ENCODE results near the gene ATP6V1G3. TPM values are rescaled to one million over a fixed set of nuclear protein-coding genes. Genes with fewer than 3 reads are reported as not detected.

Gene ATP6V1G3
- total RNA-seq, 2 donors from 2014 or later = not detected

DNA sequence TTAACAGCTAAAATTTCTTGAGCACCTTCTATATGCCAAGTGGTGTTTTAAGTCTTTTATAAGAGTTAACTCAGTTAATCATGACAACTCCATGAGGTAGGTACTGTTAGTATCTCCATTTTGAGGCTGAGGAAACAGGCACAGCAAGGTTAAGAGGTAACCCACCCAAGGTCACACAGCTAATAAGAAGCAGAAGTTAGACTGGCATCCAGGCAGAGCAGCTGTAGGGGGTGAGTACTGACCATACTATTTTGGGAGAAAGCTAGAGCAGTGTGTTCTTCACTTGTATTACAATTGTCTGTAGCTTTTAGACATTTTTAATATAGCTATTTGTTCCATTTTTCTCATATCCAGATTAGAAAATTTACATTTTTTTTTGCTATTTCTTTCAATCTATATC lies 4.8 kb downstream of the ATP6V1G3 start:
- Histone ChIP-seq H3K36me3 (no peaks in the 10 kb centered on the region), H3K27ac (no peak overlapping the region), H3K9me3 (no peaks in the 10 kb centered on the region), H3K4me3 (no peak overlapping the region), H3K4me1 (replicated peaks) (no peaks in the 10 kb centered on the region), H3K27me3 (replicated peaks; ENCODE audit: insufficient read depth) (no peaks in the 10 kb centered on the region)
- no peak for DNase-seq (ENCODE audit: low spot score)
- TF ChIP-seq, protein P1, sequence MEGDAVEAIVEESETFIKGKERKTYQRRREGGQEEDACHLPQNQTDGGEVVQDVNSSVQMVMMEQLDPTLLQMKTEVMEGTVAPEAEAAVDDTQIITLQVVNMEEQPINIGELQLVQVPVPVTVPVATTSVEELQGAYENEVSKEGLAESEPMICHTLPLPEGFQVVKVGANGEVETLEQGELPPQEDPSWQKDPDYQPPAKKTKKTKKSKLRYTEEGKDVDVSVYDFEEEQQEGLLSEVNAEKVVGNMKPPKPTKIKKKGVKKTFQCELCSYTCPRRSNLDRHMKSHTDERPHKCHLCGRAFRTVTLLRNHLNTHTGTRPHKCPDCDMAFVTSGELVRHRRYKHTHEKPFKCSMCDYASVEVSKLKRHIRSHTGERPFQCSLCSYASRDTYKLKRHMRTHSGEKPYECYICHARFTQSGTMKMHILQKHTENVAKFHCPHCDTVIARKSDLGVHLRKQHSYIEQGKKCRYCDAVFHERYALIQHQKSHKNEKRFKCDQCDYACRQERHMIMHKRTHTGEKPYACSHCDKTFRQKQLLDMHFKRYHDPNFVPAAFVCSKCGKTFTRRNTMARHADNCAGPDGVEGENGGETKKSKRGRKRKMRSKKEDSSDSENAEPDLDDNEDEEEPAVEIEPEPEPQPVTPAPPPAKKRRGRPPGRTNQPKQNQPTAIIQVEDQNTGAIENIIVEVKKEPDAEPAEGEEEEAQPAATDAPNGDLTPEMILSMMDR (IDR thresholded peaks at IDR 0.05) = no peak
- no peak for TF ChIP-seq POLR2AphosphoS5 (IDR thresholded peaks at IDR 0.05)
- TF ChIP-seq POLR2A (IDR thresholded peaks at IDR 0.05) = no peak
- intact Hi-C loops (cut with DNase I) = no loop called here

DNA sequence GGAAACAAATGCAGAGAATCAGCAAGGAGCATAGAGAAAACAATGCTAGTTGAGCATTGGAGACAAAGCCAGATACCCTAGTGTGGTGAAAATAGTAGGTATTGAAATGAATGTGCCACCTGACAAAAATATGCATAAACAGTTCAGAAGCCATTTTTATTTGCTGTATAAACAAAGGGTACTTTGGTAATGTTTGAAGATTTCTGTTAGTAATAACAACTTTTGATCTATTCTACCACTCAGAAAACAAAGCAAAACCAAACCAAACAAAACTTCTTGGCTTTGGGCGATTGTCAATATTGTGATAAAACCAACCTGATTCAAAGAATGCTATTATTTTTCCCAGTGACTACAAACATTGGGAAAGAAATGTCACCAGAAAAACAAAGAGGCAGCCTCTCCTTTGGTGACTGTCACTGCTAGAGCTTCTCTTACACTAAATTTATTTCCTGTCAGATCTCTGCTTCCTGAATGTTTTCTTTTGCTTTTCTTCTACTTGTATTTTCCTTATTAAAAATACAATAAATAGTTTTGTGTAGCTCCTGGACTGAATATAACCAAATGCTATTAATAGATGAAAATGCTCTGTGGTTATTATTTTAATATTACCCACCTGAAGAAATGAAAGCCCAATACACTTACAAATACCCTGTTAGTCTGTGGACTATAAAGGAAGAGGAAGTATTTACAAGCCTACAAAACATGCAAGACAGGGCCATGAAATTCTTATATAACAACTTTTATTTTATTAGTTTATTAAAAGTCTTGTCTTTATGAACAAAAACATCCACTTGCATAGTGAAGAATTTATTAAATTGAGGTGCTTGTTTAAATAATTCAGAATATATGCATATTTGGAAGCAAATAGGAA lies 5.7 kb downstream of the ATP6V1G3 start:
- no peaks in the 10 kb centered on the region for H3K36me3 ChIP-seq
- no peak for TF ChIP-seq POLR2A (IDR thresholded peaks at IDR 0.05)
- TF ChIP-seq, protein P1 (IDR thresholded peaks at IDR 0.05) = no peak
- TF ChIP-seq POLR2AphosphoS5 (IDR thresholded peaks at IDR 0.05) = no peak
- no peak overlapping the region for H3K4me3 ChIP-seq
- H3K9me3 ChIP-seq = no peaks in the 10 kb centered on the region
- no peaks in the 10 kb centered on the region for H3K4me1 ChIP-seq (replicated peaks)
- no peak overlapping the region for H3K27ac ChIP-seq
- H3K27me3 ChIP-seq (replicated peaks; ENCODE audit: insufficient read depth) = no peaks in the 10 kb centered on the region
- no peak for DNase-seq (ENCODE audit: low spot score)
- intact Hi-C loops (cut with DNase I) = no loop called here
- 36% methylated on average over 1 of the region's 1 CpG for WGBS

DNA sequence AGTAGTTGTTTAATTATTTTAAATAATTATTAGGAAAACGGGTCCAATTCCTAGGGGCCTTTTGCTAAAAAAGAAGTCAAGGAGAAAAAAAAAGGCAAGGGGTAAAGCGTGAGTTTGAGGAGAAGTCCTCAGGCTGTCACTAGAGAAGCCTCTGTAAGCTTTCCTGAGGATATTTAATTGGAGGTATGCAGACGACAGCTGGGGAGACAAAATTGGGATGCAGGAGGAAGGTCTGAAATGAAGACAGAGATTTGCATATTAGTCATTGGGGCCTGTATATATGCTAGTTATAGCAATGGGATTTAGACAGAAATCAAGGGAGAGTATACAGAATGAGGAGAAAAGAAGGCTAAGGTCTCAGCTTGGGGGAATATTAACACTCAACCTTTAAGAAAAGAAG lies 8.6 kb downstream of the ATP6V1G3 start:
- Histone ChIP-seq H3K27me3 (replicated peaks; ENCODE audit: insufficient read depth) (no peaks in the 10 kb centered on the region), H3K27ac (no peak overlapping the region), H3K4me1 (replicated peaks) (no peaks in the 10 kb centered on the region), H3K36me3 (no peaks in the 10 kb centered on the region), H3K9me3 (no peaks in the 10 kb centered on the region), H3K4me3 (no peak overlapping the region)
- TF ChIP-seq, protein P1 (IDR thresholded peaks at IDR 0.05) = no peak
- TF ChIP-seq POLR2AphosphoS5 (IDR thresholded peaks at IDR 0.05) (no peak), POLR2A (IDR thresholded peaks at IDR 0.05) (no peak)
- 81% methylated on average over 3 of the region's 3 CpGs for WGBS
- intact Hi-C loops (cut with DNase I) = no loop called here
- DNase-seq (ENCODE audit: low spot score) = no peak

DNA sequence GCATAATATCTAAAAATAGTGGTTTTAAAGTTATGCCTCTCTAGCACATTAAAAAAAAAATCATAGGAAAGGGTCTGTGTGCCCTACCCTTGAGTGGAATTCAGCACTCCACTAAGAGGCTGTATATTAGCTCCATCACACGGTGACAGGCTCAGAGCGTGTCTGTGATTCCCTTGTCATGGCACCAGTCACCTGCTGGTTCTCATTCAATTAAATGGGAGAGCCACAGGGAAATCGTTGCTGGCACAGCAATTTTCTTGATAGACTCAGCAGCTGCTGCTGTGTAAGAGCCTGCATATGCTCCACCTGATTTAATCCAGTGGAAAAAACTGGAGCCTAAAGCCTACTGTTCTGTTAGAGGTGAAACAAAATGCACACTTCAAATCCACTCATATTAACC lies 9.5 kb downstream of the ATP6V1G3 start:
- no peaks in the 10 kb centered on the region for H3K27me3 ChIP-seq (replicated peaks; ENCODE audit: insufficient read depth)
- no peak overlapping the region for H3K4me3 ChIP-seq
- intact Hi-C loops (cut with DNase I) = no loop called here
- H3K36me3 ChIP-seq = no peaks in the 10 kb centered on the region
- no peaks in the 10 kb centered on the region for H3K9me3 ChIP-seq
- TF ChIP-seq POLR2A (IDR thresholded peaks at IDR 0.05) = no peak
- no peak for TF ChIP-seq POLR2AphosphoS5 (IDR thresholded peaks at IDR 0.05)
- TF ChIP-seq, protein P1 (IDR thresholded peaks at IDR 0.05) = no peak
- no peaks in the 10 kb centered on the region for H3K4me1 ChIP-seq (replicated peaks)
- WGBS = 72% methylated on average over 3 of the region's 3 CpGs
- H3K27ac ChIP-seq = no peak overlapping the region
- no peak for DNase-seq (ENCODE audit: low spot score)

DNA sequence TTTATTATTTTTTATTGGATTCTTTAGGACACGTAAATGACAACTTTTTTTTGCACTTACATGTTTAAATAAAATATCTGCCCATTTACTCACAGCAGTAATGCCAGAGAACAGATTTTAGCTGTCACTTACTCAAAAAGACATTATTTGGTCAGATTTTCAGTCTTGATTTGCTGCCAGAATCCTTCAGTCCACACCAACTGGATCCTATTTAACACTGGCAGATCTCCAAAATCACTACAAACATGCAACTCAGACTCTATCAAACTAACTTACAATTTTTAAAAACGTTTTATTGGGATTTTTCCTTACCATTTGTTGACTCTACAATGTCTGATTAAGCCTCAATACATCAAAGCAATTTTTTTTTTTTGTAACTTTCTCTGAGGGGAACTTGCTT lies 11.1 kb downstream of the ATP6V1G3 start:
- Histone ChIP-seq H3K36me3 (no peaks in the 10 kb centered on the region), H3K9me3 (no peaks in the 10 kb centered on the region), H3K27me3 (replicated peaks; ENCODE audit: insufficient read depth) (no peaks in the 10 kb centered on the region), H3K27ac (no peak overlapping the region), H3K4me3 (no peak overlapping the region), H3K4me1 (replicated peaks) (no peaks in the 10 kb centered on the region)
- no peak for TF ChIP-seq POLR2AphosphoS5 (IDR thresholded peaks at IDR 0.05)
- TF ChIP-seq POLR2A (IDR thresholded peaks at IDR 0.05) = no peak
- TF ChIP-seq, protein P1 (IDR thresholded peaks at IDR 0.05) = no peak
- no peak for DNase-seq (ENCODE audit: low spot score)
- WGBS = 20% methylated on average over 2 of the region's 2 CpGs
- intact Hi-C loops (cut with DNase I) = no loop called here
